GM23338 (cell line): ENCODE results near the gene TGM2. TPM values are rescaled to one million over a fixed set of nuclear protein-coding genes. Genes with fewer than 3 reads are reported as not detected.

Experiments
- ATAC-seq: fragments of 200-7000 bp; cut with Tn5 transposase; 3 replicates; pipeline ENCODE4 v1.9.1; 2020
- DNase-seq: peaks from one replicate; pipeline ENCODE4 v3.0.0-alpha.2; 2015; ENCODE audit warnings: low spot score
- H2AFZ ChIP-seq: fragments of 200-600 bp; sonication (generic); 2 replicates; pipeline ENCODE4 v1.8.0; 2016; ENCODE audit warnings: antibody characterized with exemption, mild to moderate bottlenecking, moderate library complexity
- H3F3A ChIP-seq: fragments of 200-600 bp; sonication (generic); replicated peaks from 2 replicates; pipeline ENCODE4 v1.8.0; 2017; ENCODE audit warnings: antibody characterized with exemption, mixed run types, low read depth
- H3K27ac ChIP-seq: fragments of 200-600 bp; sonication (generic); 2 replicates; pipeline ENCODE4 v1.6.1; 2016; ENCODE audit warnings: low read depth
- H3K27me3 ChIP-seq: fragments of 200-600 bp; sonication (generic); 2 replicates; pipeline ENCODE4 v1.8.0; 2016; ENCODE audit warnings: mild to moderate bottlenecking, mixed run types, moderate library complexity; ENCODE audit not compliant: insufficient read depth
- H3K36me3 ChIP-seq: fragments of 200-600 bp; sonication (generic); 2 replicates; pipeline ENCODE4 v1.8.0; 2016; ENCODE audit warnings: mild to moderate bottlenecking; ENCODE audit not compliant: insufficient read depth
- H3K4me1 ChIP-seq: fragments of 200-600 bp; sonication (generic); 2 replicates; pipeline ENCODE4 v1.8.0; 2016; ENCODE audit warnings: mild to moderate bottlenecking, moderate library complexity; ENCODE audit not compliant: insufficient read depth
- H3K4me2 ChIP-seq: fragments of 200-600 bp; sonication (generic); 2 replicates; pipeline ENCODE4 v1.7.1; 2017; ENCODE audit warnings: mixed run types
- H3K4me3 ChIP-seq: fragments of 200-600 bp; sonication (generic); 2 replicates; pipeline ENCODE4 v1.6.1; 2016; ENCODE audit warnings: mixed run types
- H3K79me2 ChIP-seq: fragments of 200-600 bp; sonication (generic); replicated peaks from 2 replicates; pipeline ENCODE4 v1.8.0; 2017; ENCODE audit warnings: mild to moderate bottlenecking; ENCODE audit not compliant: insufficient read depth
- H3K9me2 ChIP-seq: fragments of 200-600 bp; sonication (generic); 2 replicates; pipeline ENCODE4 v1.8.0; 2017; ENCODE audit not compliant: insufficient read depth
- H4K20me1 ChIP-seq: fragments of 200-600 bp; sonication (generic); replicated peaks from 2 replicates; pipeline ENCODE4 v1.8.0; 2017; ENCODE audit warnings: mild to moderate bottlenecking; ENCODE audit not compliant: insufficient read depth
- H3K27ac Mint-ChIP-seq: 2 replicates; pipeline ENCODE4 v1.8.0; 2020; ENCODE audit warnings: inconsistent platforms, mild to moderate bottlenecking, moderate library complexity, mixed read lengths
- H3K27me3 Mint-ChIP-seq: 3 replicates; pipeline ENCODE4 v1.8.0; 2022; ENCODE audit warnings: low read depth, mild to moderate bottlenecking, moderate library complexity, mixed read lengths, inconsistent platforms; ENCODE audit not compliant: insufficient read depth, poor library complexity
- H3K36me3 Mint-ChIP-seq: 3 replicates; pipeline ENCODE4 v1.8.0; 2021; ENCODE audit warnings: low read depth, mild to moderate bottlenecking, inconsistent platforms, moderate library complexity, mixed read lengths
- H3K4me1 Mint-ChIP-seq: 3 replicates; pipeline ENCODE4 v1.8.0; 2020; ENCODE audit warnings: mild to moderate bottlenecking, inconsistent platforms, mixed read lengths
- H3K4me3 Mint-ChIP-seq: 3 replicates; pipeline ENCODE4 v1.8.0; 2021; ENCODE audit warnings: moderate library complexity, mild to moderate bottlenecking, inconsistent platforms, mixed read lengths
- H3K9me3 Mint-ChIP-seq: 3 replicates; pipeline ENCODE4 v1.8.0; 2020; ENCODE audit warnings: moderate library complexity, mild to moderate bottlenecking, inconsistent platforms, mixed read lengths
- ETS1 ChIP-seq: IDR thresholded peaks from 2 replicates; pipeline ENCODE4 v1.6.1; 2016; ENCODE audit warnings: antibody characterized with exemption
- ZNF114 ChIP-seq: fragments of 250-450 bp; sonication (Bioruptor Pico); IDR thresholded peaks from 2 replicates; pipeline ENCODE4 v1.5.0; 2020; ENCODE audit warnings: mild to moderate bottlenecking, moderate library complexity
- polyA plus RNA-seq: library from polyadenylated mRNA; unstranded; fragments of >200 nt; fragmentation: Nextera tagmentation; extraction: Ambion mirVana; gene quantifications from 2 replicates; pipeline ENCODE4 v1.2.1, GENCODE V29; 2016
- total RNA-seq: library from RNA; depleted of rRNA; stranded (reverse); fragments of >200 nt; shearing (Covaris generic); gene quantifications from 2 replicates; pipeline ENCODE4 v1.2.3, GENCODE V29; 2014
- TF ChIP-seq, protein P1 (sequence below): fragments of 250-450 bp; sonication (Bioruptor Pico); IDR thresholded peaks from 2 replicates; pipeline ENCODE4 v1.5.0; 2020; ENCODE audit warnings: mild to moderate bottlenecking, moderate library complexity
- TF ChIP-seq, protein P2 (sequence below): IDR thresholded peaks from one replicate; pipeline ENCODE4 v1.6.1; 2018; ENCODE audit warnings: antibody characterized with exemption; ENCODE audit not compliant: unreplicated experiment

TGM2 gene
- total and polyA plus RNA-seq, 2 experiments from 2014 or later: 0.45 to 1.0 TPM

- TF ChIP-seq, protein P1, sequence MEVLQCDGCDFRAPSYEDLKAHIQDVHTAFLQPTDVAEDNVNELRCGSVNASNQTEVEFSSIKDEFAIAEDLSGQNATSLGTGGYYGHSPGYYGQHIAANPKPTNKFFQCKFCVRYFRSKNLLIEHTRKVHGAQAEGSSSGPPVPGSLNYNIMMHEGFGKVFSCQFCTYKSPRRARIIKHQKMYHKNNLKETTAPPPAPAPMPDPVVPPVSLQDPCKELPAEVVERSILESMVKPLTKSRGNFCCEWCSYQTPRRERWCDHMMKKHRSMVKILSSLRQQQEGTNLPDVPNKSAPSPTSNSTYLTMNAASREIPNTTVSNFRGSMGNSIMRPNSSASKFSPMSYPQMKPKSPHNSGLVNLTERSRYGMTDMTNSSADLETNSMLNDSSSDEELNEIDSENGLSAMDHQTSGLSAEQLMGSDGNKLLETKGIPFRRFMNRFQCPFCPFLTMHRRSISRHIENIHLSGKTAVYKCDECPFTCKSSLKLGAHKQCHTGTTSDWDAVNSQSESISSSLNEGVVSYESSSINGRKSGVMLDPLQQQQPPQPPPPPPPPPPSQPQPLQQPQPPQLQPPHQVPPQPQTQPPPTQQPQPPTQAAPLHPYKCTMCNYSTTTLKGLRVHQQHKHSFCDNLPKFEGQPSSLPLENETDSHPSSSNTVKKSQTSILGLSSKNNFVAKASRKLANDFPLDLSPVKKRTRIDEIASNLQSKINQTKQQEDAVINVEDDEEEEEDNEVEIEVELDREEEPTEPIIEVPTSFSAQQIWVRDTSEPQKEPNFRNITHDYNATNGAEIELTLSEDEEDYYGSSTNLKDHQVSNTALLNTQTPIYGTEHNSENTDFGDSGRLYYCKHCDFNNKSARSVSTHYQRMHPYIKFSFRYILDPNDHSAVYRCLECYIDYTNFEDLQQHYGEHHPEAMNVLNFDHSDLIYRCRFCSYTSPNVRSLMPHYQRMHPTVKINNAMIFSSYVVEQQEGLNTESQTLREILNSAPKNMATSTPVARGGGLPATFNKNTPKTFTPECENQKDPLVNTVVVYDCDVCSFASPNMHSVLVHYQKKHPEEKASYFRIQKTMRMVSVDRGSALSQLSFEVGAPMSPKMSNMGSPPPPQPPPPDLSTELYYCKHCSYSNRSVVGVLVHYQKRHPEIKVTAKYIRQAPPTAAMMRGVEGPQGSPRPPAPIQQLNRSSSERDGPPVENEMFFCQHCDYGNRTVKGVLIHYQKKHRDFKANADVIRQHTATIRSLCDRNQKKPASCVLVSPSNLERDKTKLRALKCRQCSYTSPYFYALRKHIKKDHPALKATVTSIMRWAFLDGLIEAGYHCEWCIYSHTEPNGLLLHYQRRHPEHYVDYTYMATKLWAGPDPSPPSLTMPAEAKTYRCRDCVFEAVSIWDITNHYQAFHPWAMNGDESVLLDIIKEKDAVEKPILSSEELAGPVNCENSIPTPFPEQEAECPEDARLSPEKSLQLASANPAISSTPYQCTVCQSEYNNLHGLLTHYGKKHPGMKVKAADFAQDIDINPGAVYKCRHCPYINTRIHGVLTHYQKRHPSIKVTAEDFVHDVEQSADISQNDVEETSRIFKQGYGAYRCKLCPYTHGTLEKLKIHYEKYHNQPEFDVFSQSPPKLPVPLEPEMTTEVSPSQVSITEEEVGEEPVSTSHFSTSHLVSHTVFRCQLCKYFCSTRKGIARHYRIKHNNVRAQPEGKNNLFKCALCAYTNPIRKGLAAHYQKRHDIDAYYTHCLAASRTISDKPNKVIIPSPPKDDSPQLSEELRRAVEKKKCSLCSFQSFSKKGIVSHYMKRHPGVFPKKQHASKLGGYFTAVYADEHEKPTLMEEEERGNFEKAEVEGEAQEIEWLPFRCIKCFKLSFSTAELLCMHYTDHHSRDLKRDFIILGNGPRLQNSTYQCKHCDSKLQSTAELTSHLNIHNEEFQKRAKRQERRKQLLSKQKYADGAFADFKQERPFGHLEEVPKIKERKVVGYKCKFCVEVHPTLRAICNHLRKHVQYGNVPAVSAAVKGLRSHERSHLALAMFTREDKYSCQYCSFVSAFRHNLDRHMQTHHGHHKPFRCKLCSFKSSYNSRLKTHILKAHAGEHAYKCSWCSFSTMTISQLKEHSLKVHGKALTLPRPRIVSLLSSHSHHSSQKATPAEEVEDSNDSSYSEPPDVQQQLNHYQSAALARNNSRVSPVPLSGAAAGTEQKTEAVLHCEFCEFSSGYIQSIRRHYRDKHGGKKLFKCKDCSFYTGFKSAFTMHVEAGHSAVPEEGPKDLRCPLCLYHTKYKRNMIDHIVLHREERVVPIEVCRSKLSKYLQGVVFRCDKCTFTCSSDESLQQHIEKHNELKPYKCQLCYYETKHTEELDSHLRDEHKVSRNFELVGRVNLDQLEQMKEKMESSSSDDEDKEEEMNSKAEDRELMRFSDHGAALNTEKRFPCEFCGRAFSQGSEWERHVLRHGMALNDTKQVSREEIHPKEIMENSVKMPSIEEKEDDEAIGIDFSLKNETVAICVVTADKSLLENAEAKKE: no peak
These were observed 12.9 kb downstream of the TGM2 start (continued) for GRCh38 chr20:38152175-38152620.

DNA sequence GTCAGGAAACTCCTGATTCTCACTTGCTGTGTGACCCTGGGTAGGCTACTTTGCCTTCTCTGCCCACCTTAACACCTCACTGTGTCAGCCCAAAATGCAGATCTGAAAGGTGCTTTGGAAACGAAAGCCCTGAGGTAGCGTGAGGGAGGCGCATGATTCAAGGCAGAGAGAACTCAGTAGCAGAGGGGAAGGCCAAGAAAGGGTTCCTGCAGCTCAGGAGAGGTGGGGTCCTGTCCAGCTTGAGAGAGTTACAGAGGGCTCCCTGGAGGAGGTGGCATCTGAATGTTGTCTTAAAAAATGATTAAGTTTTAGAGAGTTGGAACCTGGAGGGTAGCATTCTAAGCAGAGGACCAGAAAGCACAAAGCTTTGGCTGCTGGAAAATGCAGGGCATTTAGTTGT is 13.6 kb downstream of the TGM2 start:
- H3K4me1 ChIP-seq: no peaks in the 10 kb centered on the region; the same call in 1 of the 2 replicates
- H3K36me3 ChIP-seq: no peaks in the 10 kb centered on the region
- H3K9me3 Mint-ChIP-seq: no peaks in the 10 kb centered on the region
- peaks cover 12% of the 10 kb centered on the region for H3K4me1 Mint-ChIP-seq
- peaks cover 13% of the 10 kb centered on the region for H3K27me3 Mint-ChIP-seq
- no peak overlapping the region for H3K4me3 Mint-ChIP-seq
- no peaks in the 10 kb centered on the region for H3K9me2 ChIP-seq
- no peaks in the 10 kb centered on the region for H3K27me3 ChIP-seq
- H3K4me2 ChIP-seq: no peak overlapping the region
- H3K79me2 ChIP-seq: no peaks in the 10 kb centered on the region
- no peak overlapping the region for H3K27ac Mint-ChIP-seq
- H3K4me3 ChIP-seq: no peak overlapping the region
- H3K36me3 Mint-ChIP-seq: no peaks in the 10 kb centered on the region
- DNase-seq: no peak
- peak overlapping the region; percentile 52; the same call in 1 of the 2 replicates for H2AFZ ChIP-seq
- no peaks in the 10 kb centered on the region; the same call in 1 of the 2 replicates for H4K20me1 ChIP-seq
- no peaks in the 10 kb centered on the region for H3F3A ChIP-seq
- H3K27ac ChIP-seq: no peak overlapping the region
- no peak for ATAC-seq
- TF ChIP-seq, protein P1: no peak
- TF ChIP-seq, protein P2, sequence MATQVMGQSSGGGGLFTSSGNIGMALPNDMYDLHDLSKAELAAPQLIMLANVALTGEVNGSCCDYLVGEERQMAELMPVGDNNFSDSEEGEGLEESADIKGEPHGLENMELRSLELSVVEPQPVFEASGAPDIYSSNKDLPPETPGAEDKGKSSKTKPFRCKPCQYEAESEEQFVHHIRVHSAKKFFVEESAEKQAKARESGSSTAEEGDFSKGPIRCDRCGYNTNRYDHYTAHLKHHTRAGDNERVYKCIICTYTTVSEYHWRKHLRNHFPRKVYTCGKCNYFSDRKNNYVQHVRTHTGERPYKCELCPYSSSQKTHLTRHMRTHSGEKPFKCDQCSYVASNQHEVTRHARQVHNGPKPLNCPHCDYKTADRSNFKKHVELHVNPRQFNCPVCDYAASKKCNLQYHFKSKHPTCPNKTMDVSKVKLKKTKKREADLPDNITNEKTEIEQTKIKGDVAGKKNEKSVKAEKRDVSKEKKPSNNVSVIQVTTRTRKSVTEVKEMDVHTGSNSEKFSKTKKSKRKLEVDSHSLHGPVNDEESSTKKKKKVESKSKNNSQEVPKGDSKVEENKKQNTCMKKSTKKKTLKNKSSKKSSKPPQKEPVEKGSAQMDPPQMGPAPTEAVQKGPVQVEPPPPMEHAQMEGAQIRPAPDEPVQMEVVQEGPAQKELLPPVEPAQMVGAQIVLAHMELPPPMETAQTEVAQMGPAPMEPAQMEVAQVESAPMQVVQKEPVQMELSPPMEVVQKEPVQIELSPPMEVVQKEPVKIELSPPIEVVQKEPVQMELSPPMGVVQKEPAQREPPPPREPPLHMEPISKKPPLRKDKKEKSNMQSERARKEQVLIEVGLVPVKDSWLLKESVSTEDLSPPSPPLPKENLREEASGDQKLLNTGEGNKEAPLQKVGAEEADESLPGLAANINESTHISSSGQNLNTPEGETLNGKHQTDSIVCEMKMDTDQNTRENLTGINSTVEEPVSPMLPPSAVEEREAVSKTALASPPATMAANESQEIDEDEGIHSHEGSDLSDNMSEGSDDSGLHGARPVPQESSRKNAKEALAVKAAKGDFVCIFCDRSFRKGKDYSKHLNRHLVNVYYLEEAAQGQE: no peak
- TF ChIP-seq ZNF114 (CRISPR knock-in tag) (no peak), ETS1 (no peak)
